Measurements from ENCODE around the gene LRRC27. TPM values are rescaled to one million over a fixed set of nuclear protein-coding genes. Genes with fewer than 3 reads are reported as not detected.

The LRRC27 gene
- total and polyA plus RNA-seq, 12 donors: 6.5 to 17.6 (median 9.9) TPM

DNA sequence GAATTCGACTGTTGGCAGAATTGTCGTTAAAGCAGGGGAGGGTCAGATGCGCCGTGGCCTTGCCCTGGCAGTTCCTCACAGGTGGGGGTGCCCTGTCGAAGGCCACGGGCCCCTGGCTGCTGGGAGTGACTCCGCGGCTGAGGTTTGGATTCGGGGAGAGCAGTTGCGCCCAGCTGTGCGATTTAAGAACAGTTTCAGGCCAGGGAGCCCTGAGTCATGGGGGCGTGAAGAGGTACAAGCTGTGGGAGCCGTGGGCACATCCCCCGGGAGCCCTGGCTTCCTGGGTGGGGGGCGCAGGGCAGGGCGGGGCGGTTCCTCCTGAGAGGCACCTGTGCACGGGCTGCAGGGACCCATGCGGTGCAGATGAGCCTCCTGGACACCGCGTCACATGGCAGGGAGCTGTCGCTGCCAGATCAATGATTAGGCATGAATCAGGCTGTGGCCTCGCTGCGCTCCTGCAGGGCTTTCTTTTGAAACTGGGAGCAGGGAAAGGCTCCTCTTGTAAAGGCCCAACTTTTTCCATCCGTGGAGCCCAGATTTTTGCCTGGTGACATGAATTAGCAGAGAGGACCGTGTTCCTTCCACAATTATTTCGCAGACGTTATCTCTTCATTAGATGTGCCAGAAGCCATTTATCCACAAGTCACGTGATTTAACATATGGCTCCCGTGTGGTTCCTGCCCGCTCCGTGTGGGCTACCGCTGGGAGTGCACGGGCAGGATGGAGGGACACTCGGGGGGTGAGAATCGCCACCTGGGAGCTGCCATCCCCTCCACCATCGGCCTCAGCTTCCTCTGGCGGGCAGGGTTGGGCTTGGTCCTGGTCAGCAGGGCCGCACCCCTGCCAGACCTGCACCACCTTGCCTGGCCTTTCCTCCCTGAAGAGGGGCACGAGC is 65.9 kb downstream of the LRRC27 start:
- DNase-seq: peak; percentile 82 to 94 (median 92)
- WGBS, 4 donors: 8 to 10% (median 9%) methylated on average over 24 to 40 of the region's 40 CpGs
- TF ChIP-seq, protein P1, sequence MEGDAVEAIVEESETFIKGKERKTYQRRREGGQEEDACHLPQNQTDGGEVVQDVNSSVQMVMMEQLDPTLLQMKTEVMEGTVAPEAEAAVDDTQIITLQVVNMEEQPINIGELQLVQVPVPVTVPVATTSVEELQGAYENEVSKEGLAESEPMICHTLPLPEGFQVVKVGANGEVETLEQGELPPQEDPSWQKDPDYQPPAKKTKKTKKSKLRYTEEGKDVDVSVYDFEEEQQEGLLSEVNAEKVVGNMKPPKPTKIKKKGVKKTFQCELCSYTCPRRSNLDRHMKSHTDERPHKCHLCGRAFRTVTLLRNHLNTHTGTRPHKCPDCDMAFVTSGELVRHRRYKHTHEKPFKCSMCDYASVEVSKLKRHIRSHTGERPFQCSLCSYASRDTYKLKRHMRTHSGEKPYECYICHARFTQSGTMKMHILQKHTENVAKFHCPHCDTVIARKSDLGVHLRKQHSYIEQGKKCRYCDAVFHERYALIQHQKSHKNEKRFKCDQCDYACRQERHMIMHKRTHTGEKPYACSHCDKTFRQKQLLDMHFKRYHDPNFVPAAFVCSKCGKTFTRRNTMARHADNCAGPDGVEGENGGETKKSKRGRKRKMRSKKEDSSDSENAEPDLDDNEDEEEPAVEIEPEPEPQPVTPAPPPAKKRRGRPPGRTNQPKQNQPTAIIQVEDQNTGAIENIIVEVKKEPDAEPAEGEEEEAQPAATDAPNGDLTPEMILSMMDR (IDR thresholded peaks at IDR 0.05): peak in 4 of 6 experiments; percentile 17 to 35 (median 19)
- peak in 1 of 2 donors; percentile 80 for TF ChIP-seq POLR2A (IDR thresholded peaks at IDR 0.05)
- Histone ChIP-seq H3K27ac (peak overlapping the region; percentile 57 to 98 (median 95)), H3K27me3 (no peaks in the 10 kb centered on the region), H3K9me3 (replicated peaks in 1 of 3) (no peaks in the 10 kb centered on the region), H3K4me1 (replicated peaks in 1 of 2) (peaks cover 59 to 68% of the 10 kb centered on the region in 2 donors), H3K36me3 (replicated peaks in 1 of 2) (no peaks in the 10 kb centered on the region), H3K4me3 (peak overlapping the region in 2 of 4 donors; percentile 64 to 70)
- intact Hi-C loops (cut with DNase I): no loop called here

DNA sequence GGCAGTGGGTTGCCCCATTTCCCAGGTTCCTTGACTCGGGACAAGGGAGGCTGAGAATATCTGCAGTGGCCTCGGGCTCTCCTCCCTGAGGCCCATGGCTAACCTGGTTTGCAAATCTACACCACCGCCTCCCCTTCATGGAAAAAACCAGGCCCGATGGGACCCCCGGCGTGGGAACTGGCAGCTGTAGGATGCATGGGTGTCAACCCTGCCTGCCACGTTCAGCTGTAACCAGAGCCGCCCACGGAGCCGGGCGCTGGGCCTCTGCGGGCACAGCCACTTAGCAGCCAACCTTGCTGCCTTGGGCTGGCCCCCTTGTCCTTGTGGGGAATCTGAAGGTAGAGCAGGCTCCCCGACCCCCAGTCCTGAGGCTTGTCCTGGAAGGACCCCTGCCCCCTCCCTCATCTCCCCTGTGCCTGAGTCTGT is 66.6 kb downstream of the LRRC27 start:
- peak in 6 of 7 donors; percentile 35 to 69 (median 54) for DNase-seq
- intact Hi-C loops (cut with DNase I): no loop called here
- no peaks in the 10 kb centered on the region for H3K9me3 ChIP-seq (replicated peaks in 1 of 3)

DNA sequence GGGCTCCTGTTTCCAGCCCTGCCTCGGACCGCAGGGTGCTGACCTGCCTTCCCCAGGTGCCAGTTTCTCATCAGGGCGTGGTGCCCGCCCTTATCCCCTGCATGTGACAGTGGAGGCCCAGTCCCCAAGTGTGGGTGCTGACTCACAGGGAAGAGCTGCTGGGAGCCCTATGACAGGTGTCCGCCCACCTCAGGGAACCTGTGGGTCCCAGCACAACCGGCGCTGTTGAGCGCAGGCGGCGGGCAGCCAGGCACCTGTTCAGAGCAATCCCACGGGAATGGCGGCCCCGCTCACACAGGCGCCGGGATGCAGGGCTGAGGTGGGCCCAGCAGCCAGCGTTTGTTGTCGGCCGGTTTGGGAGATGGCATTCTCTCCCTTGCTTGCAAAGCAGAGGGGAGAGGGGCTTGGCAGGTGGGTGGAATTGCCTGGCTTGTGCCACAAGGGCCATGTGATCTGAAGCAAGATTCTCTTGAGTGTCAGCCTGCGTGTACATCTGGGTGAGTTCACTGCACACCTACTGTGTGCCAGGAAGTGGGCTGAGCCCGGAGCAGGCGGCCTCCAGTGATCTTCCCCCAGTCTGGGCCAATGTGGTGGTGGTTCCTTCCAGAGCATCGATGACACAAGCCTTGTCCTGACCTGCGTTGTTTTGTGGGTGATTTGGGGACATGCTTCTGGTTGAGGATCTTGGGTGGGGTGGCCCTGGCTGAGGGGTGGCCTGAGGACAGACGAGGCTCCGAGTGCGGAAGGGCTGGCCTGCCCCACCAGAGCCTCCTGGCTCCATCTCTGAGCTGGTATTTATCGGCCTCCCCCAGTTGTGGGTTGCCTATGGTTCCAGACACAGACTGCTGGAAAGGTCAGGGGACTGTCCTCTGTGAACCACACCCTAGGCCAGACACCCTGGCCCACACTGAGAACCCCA is 67.4 kb downstream of the LRRC27 start:
- Histone ChIP-seq H3K27me3 (no peaks in the 10 kb centered on the region), H3K9me3 (replicated peaks in 1 of 3) (no peaks in the 10 kb centered on the region), H3K4me1 (replicated peaks in 1 of 2) (peaks cover 60 to 77% of the 10 kb centered on the region in 2 donors), H3K36me3 (replicated peaks in 1 of 2) (no peaks in the 10 kb centered on the region), H3K4me3 (peak overlapping the region in 1 of 4 donors; percentile 70), H3K27ac (peak overlapping the region in 4 of 5 donors; percentile 89 to 98 (median 96))
- no peak for TF ChIP-seq POLR2A (IDR thresholded peaks at IDR 0.05)
- TF ChIP-seq, protein P1 (IDR thresholded peaks at IDR 0.05): no peak
- DNase-seq: peak in 6 of 7 donors; percentile 23 to 80 (median 76)
- intact Hi-C loops (cut with DNase I): no loop called here
- WGBS, 4 donors: 46 to 68% (median 63%) methylated on average over 7 to 27 of the region's 27 CpGs

More for the DNA sequence above, 66.6 kb downstream of the LRRC27 start:
- no peaks in the 10 kb centered on the region for H3K27me3 ChIP-seq
- H3K27ac ChIP-seq: peak overlapping the region; percentile 57 to 98 (median 95)
- H3K4me1 ChIP-seq (replicated peaks in 1 of 2): peaks cover 61 to 71% of the 10 kb centered on the region in 2 donors
- 36 to 87% (median 40%) methylated on average over 3 to 13 of the region's 13 CpGs; no CpG with 5 or more reads in 1 of the 4 donors for WGBS, 4 donors
- no peaks in the 10 kb centered on the region for H3K36me3 ChIP-seq (replicated peaks in 1 of 2)
- no peak for TF ChIP-seq POLR2A (IDR thresholded peaks at IDR 0.05)
- TF ChIP-seq, protein P1 (IDR thresholded peaks at IDR 0.05): no peak
- H3K4me3 ChIP-seq: peak overlapping the region in 1 of 4 donors; percentile 70

All from adrenal gland (tissue), 12 donors.